GM18511 (cell line): Measurements from ENCODE around the gene DOCK4.
"Not testable (repeated sequence)": the region's sequence is repeated elsewhere in the genome, so short reads cannot be mapped to it uniquely, and the experiment has no call there.

ENCODE experiments used
- ATAC-seq: cut with Tn5 transposase; IDR thresholded peaks from one replicate; pipeline ENCODE4 v1.9.1; 2021; ENCODE audit warnings: mild to moderate bottlenecking, moderate library complexity; ENCODE audit not compliant: unreplicated experiment

Gene DOCK4

DNA sequence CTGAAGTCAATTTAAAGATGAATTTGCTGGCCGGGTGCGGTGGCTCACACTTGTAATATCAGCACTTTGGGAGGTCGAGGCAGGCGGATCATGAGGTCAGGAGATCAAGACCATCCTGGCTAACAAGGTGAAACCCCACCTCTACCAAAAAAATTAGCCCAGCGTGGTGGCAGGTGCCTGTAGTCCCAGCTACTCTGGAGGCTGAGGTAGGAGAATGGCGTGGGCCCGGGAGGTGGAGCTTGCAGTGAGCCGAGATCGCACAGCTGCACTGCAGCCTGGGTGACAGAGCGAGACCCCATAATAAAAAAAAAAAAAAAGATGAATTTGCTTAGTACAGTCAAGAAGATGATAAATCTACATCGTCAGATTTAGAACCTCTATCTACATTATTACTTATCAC, 288.8 kb downstream of the DOCK4 start:
- ATAC-seq: not testable (repeated sequence)

DNA sequence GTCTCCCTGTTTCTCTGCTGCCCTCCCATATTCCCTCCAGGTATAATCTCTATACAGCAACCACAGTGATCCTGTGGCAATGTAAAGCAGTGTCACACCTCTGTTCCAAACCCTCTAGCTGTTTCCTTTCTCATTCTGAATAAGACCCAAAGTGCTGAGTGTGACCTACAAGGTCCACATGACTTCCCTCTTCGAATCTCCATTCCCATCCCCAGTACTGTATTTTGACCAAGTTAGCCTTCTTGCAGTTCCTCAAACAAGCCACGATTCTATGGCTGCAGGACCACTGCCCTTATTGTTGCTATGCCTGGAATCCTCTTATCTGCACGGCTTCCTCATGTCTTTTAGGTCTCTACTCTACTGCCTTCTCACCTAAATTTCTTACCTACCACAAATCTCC, 291.9 kb downstream of the DOCK4 start:
- no peak for ATAC-seq

GRCh38 chr7:111911166-111911961, 294.8 kb downstream of the DOCK4 start:
- ATAC-seq: no peak

GRCh38 chr7:111910656-111911055, 295.5 kb downstream of the DOCK4 start:
- ATAC-seq: no peak

GRCh38 chr7:111908673-111909072, 297.5 kb downstream of the DOCK4 start:
- ATAC-seq: not testable (repeated sequence)

- ATAC-seq: no peak
Observed at GRCh38 chr7:111903797-111904196, 302.4 kb downstream of the DOCK4 start.

DNA sequence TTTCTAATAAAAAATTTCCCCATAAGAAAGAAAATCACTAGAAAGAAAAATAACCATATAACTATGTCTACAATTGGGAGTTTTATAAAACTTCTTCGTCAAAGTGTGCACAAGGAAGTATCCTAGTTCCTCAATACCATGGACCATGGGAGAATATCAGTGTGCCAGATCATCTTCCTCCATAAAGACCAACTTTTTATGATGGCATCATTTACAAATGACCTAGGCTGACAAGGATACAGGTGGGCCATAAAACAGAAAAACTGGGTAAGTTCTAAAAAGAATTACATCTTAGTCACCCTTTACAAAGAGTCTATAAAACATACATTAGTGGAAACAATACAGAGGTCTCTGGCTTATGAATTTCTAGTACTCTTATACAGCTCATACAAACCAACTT, 303.2 kb downstream of the DOCK4 start:
- ATAC-seq: no peak

DNA sequence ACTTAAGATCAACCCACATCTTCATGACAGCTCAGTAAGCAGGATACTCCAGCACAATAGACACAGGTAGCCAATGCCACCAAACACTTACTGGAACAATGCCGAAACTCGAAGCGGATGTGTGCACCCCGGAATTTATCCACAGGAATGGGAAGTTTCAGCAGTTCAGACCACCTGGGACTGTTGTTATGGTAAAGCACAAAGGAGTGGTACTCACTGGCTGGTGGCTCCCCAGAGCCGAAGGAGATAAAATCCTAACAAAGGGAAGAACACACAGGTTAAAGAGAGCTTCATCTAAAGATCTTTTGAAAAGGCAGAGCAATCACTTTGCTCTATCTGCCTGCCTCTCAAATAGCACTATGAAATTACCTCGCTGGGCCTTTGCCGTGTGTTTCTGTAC, 305.9 kb downstream of the DOCK4 start:
- ATAC-seq: no peak

- ATAC-seq: no peak
Observed at GRCh38 chr7:111895049-111895448, 311.1 kb downstream of the DOCK4 start.

- ATAC-seq: no peak
Observed at GRCh38 chr7:111894518-111894917, 311.7 kb downstream of the DOCK4 start.

DNA sequence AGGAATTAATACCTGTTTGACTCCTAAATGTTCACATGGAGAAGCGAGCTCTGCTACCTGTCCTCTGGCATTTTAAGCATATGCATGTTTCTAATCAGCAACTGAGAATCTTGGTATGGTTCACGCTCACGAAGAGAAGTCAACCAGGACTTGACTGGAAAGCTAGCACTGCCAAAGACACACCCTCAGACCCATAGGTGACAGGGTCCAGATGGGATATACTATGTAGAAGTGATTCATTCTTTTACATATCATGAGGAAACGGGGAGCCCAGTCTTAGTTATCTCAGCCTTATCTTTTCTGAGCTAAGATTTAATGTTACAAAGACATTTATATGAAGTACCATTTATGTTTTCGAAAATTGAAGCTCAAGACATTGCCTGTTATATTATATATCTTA, 313.0 kb downstream of the DOCK4 start:
- ATAC-seq: no peak

DNA sequence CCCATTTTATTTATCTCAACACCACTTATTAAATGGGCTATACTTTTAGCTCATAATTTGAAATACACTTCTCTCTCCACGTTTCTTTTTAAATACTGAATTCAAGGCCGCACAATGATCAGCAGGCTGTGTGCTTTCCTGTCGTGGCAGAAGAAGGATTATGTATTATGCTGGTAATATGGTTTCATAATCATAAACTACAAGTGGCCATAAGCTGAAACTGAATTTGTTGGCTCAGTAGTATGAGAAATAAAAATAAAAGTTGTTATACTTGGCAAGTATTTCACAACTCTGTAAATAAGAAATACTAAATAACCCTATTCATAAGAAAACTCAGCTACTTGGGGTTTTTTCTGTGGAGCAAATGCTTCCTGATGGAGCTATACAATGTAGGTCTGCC, 313.6 kb downstream of the DOCK4 start:
- no peak for ATAC-seq

GRCh38 chr7:111887734-111888133, 318.5 kb downstream of the DOCK4 start:
- ATAC-seq: no peak

DNA sequence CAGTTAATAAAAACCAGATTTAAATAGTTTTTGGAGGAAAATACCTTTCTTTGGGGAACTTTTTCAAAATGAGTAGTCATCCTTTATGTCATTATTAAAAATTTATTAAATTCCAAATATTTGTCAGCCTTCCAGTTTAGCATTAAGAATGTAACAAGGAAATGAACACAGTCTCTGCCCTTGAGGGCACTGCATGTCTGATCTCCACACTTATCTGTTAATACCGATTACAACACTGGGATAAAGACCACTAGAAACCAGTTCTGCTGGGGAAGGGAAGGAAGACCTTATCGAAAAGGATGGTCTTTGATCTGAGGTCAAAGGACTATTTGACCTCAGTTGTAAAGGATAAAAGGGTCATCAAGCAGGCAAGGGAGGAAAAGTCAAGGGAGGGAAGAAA, 320.0 kb downstream of the DOCK4 start:
- ATAC-seq: no peak

GRCh38 chr7:111883241-111883640, 323.0 kb downstream of the DOCK4 start:
- ATAC-seq: no peak

DNA sequence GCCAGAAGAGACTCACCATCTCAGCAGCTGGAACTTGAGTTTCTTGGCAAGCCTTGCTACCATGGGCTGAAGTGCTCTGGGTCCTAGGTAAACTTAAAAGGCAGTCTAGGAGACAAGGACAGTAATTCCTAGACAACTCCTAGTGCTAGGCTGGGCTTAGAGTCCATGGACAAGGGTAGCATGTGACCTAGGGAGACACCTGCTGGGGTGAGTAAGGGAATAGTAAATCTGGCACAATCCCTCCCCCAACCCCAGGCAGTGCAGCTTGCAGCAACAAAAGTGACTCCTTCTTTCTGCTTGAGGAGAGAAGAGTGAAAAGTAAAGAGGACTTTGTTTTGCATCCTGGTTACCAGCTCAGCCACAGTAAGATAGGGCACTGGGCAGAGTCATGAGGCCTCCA, 327.4 kb downstream of the DOCK4 start:
- ATAC-seq: no peak

GRCh38 chr7:111877931-111878330, 328.3 kb downstream of the DOCK4 start:
- ATAC-seq: no peak

GRCh38 chr7:111873963-111874690, 332.1 kb downstream of the DOCK4 start:
- ATAC-seq: no peak

GRCh38 chr7:111873326-111873646, 332.9 kb downstream of the DOCK4 start:
- no peak for ATAC-seq

DNA sequence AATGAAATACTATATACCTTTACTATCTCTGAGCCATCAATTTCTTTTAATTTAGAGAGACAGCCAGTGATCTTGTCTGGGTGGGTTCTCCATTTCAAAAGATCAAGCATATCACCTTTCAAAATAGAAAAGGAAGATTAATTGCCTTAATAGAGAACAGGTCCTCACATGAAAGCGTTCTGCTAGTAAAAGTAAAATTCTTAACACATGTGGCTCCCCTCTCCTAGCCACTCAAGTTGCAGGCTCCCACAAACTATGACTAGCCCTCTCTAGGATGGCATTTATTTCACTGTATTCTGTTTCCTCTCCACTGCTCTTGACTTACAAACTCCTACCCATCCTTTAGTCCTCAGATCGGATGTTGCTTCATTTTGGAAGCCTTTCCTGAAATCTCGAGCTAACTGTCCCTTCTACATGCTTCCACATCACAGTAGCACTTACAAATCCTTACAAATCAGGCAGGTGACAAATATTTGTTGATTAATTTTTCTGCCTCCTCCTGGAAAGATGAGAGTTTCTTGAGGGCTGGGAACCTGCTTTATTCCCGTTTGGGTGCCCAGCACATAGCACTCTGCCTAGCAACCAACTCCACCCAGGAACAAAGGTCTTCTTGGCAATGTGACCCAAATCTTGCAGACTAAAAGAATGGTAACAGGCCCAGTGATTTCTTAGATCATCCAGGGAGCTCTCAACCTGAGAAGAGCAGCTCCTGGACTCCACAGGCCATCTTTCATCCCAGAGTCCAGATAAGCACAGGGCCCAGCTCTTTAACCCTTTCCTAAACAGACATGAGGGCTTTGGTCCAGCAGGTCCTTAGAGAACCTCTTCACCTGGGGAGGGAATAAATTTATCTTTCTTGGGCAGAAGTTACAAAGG, 333.5 kb downstream of the DOCK4 start:
- ATAC-seq: no peak

GRCh38 chr7:111871283-111871682, 334.9 kb downstream of the DOCK4 start:
- ATAC-seq: no peak

DNA sequence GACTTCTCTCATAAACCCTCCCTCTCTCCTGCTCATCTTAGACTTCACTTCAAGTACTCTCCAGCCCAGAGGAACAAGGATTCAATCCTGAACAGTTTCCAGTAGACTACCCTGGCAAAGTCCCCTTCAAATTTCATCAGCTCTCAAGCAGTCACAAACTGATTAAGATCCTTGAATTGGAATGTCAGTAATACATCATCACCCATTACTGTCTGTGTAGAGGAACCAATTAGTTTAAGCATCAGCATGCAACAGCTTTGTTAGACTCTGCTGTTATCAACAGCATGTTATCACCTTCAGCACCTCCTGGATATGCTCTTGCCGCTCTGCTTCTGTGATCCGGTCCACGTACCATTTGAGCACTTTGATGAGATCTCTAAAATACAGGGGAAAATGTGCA, 336.9 kb downstream of the DOCK4 start:
- ATAC-seq: no peak
